ENCODE data around the gene SNCG. TPM values are rescaled to one million over a fixed set of nuclear protein-coding genes. Genes with fewer than 3 reads are reported as not detected.
"Not testable (repeated sequence)": the region's sequence is repeated elsewhere in the genome, so short reads cannot be mapped to it uniquely, and the experiment has no call there.

The SNCG gene
- polyA plus RNA-seq, 3 donors: 9.9 to 13.8 (median 11.6) TPM

DNA sequence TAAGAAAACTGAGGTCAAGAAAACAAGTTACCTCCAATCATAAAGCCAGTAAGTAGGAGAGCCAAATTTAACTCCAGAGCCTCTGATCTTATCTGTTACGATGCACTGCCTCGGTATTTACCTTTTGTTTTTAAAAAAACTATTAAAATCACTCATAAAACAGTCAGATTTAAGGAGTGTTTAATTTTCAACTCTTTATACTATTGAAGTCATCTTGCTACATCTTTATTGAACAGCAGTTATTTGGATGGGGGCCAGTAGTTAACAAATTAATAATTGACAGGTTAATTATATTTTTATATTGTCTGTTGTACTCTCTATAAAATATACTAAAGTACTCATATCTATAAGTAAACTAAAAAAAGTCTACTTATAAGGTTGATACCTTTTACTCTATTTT is 34.5 kb downstream of the SNCG start:
- DNase-seq (ENCODE audit: extremely low read depth in 1 of 11, low read depth in 9 of 11, low spot score in 4 of 11): no peak

DNA sequence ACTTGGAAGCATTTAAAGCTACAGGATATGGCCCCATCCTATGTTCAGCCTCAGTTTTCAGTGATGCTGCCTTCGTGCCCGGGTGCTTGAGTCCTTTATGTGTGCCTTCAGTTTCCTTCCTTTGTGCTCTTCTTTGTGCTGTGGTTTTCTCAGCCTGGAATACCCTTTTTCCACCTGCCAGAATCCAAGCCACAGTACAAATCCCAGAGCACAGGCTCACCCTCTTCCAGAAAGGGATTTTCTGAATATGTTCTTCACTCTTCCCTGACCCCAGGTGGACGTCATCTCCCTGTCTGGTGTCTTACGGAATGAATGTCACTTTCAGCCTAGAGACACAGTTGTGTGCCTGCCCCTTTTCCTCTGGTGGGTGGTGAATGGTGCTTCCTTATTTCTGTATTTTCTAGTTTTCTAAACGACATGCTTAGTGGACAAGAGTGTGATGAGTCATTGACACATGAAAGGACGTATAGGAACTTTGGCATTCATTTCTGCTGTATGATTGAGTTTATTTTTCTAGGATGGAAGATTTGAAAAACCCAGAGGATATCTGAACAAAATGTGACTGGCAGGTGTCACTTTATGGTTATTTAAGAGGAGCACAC is 41.5 kb downstream of the SNCG start:
- DNase-seq (ENCODE audit: extremely low read depth in 1 of 11, low read depth in 9 of 11, low spot score in 4 of 11): not testable (repeated sequence)

DNA sequence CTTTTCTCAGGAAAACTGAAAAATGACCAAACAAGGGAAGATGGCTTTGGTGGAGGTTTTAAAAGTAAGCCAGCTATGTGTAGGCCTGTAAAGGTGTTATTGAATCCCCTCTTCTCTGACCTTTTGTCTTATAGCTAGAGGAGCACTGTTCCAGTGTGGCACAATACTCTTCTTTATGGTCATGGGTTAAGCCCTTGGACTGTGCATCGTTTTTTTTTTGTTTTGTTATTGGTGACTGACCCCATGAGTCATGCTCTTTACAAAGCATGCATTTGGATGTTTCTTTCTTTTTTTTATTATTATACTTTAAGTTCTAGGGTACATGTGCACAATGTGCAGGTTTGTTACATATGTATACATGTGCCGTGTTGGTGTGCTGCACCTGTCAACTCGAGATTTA is 42.1 kb downstream of the SNCG start:
- DNase-seq (ENCODE audit: extremely low read depth in 1 of 11, low read depth in 9 of 11, low spot score in 4 of 11): no peak

DNA sequence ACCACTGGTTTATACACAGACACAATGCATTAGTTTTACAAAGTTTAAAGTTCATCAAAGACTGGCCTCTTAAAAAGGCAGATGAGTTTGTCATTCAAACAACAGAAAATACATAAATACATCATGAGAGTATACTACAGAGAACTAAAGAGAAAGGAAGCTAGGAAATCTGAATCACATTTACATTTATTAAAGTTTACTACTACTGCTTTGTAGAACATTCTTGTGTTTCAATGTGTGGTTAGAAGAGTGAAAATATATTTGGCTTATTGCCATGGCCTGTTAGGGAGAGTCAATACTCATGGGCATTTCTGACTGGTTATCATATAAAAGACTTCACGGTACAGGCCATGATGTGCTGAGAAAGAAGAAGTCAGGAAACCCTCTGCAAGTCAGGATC is 48.7 kb downstream of the SNCG start:
- DNase-seq (ENCODE audit: extremely low read depth in 1 of 11, low read depth in 9 of 11, low spot score in 4 of 11): not testable (repeated sequence)

DNA sequence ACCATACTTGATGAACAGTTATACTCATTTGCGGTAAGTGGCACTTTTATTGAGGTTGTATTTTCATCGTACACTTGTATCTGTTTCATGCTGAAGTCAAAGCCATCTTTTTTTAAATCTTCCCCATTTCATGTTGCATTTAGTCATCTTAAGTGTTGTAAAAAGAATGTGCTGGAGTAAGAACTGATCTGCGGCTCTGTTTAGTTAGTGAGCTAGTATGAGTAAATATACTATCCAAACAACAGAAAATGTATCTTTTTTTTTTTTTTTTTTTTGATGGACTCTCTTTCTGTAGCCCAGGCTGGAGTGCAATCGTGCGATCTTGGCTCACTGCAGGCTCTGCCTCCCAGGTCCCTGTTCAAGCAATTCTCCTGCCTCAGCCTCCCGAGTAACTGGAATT is 49.3 kb downstream of the SNCG start:
- not testable (repeated sequence) for DNase-seq (ENCODE audit: extremely low read depth in 1 of 11, low read depth in 9 of 11, low spot score in 4 of 11)

DNA sequence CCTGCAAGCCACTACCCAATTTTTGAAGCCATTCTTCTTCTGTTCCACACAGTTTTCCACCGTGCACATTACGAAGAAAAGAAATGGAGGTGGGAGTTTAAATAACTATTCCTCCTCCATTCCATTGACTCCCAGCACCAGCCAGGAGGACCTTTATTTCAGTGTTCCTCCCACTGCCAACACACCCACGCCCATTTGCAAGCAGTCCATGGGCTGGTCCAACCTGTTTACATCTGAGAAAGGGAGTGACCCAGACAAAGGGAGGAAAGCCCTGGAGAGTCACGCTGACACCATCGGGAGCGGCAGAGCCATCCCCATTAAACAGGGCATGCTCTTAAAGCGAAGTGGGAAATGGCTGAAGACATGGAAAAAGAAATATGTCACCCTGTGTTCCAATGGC is 49.9 kb downstream of the SNCG start:
- not testable (repeated sequence) for DNase-seq (ENCODE audit: extremely low read depth in 1 of 11, low read depth in 9 of 11, low spot score in 4 of 11)

DNA sequence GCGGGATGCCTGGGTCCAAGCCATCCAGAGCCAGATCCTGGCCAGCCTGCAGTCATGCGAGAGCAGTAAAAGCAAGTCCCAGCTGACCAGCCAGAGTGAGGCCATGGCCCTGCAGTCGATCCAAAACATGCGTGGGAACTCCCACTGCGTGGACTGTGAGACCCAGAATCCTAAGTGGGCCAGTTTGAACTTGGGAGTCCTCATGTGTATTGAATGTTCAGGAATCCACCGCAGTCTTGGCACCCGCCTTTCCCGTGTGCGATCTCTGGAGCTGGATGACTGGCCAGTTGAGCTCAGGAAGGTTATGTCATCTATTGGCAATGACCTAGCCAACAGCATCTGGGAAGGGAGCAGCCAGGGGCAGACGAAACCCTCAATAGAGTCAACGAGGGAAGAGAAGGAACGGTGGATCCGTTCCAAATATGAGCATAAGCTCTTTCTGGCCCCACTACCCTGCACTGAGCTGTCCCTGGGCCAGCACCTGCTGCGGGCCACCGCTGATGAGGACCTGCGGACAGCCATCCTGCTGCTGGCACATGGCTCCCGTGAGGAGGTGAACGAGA is 50.8 kb downstream of the SNCG start:
- not testable (repeated sequence) for DNase-seq (ENCODE audit: extremely low read depth in 1 of 11, low read depth in 9 of 11, low spot score in 4 of 11)

Other genes with a start within 250 kb of the SNCG start
- gene BMPR1A, start 202.0 kb upstream of the SNCG start, polyA plus RNA-seq (ENCODE audit: insufficient read length in 3 of 3): 10 to 100 TPM; 60.8 to 78.6 (median 70.7) TPM
- gene MMRN2, start 984 bp upstream of the SNCG start, polyA plus RNA-seq (ENCODE audit: insufficient read length in 3 of 3): 10 to 100 TPM; 20.2 to 26.5 (median 25.0) TPM
- 10 to 100 TPM in 2 of 3 donors, 1 to 10 TPM in 1; 9.2 to 17.2 (median 13.5) TPM for gene ADIRF, start 9.9 kb downstream of the SNCG start, polyA plus RNA-seq (ENCODE audit: insufficient read length in 3 of 3)
- not detected for gene FAM25A, start 61.7 kb downstream of the SNCG start, polyA plus RNA-seq (ENCODE audit: insufficient read length in 3 of 3)
- 100 to 1,000 TPM; 141 to 176 (median 156) TPM for gene GLUD1, start 136.2 kb downstream of the SNCG start, polyA plus RNA-seq (ENCODE audit: insufficient read length in 3 of 3)
- gene SHLD2, start 136.6 kb downstream of the SNCG start, polyA plus RNA-seq (ENCODE audit: insufficient read length in 3 of 3): 10 to 100 TPM; 39.7 to 43.5 (median 42.5) TPM